Panc1 (cell line): ENCODE data around the gene CEACAM7. TPM values are rescaled to one million over a fixed set of nuclear protein-coding genes. Genes with fewer than 3 reads are reported as not detected.

Experiments
- ATAC-seq: fragments of 200-7000 bp; cut with Tn5 transposase; 2 replicates; pipeline ENCODE4 v1.9.1; 2020; ENCODE audit warnings: mild to moderate bottlenecking, moderate library complexity
- BruUV-seq: library from RNA; stranded (reverse); fragments of 400-500 nt; replicated peaks from 2 replicates; lab custom pipeline; 2021; lab: Mats Ljungman, UMichigan
- CTCF ChIA-PET: fragments of 300-600 bp; sonication (Branson Sonifier 250); formaldehyde crosslinking; loops from one replicate; lab custom pipeline; 2022; ENCODE audit warnings: antibody characterized with exemption; lab: Charles Lee
- POLR2A ChIA-PET: fragments of 300-600 bp; sonication (Branson Sonifier 250); formaldehyde crosslinking; loops from one replicate; lab custom pipeline; 2022; ENCODE audit warnings: antibody characterized with exemption; lab: Charles Lee
- DNase-seq: peaks from one replicate; pipeline ENCODE4 v3.0.0-alpha.2; 2010; ENCODE audit warnings: low read depth, low spot score
- H3K27ac ChIP-seq: 2 replicates; pipeline ENCODE4 v1.5.1; 2011; ENCODE audit warnings: mild to moderate bottlenecking, low read length, inconsistent platforms
- H3K27me3 ChIP-seq: fragments of 200-500 bp; sonication (Bioruptor generic); 2 replicates; pipeline ENCODE4 v1.6.0; 2014; ENCODE audit warnings: low read length, inconsistent platforms; ENCODE audit not compliant: control insufficient read depth, insufficient read depth
- H3K36me3 ChIP-seq: fragments of 200-500 bp; sonication (Bioruptor generic); 2 replicates; pipeline ENCODE4 v1.5.1; 2014; ENCODE audit warnings: inconsistent platforms, mild to moderate bottlenecking, low read length, moderate library complexity; ENCODE audit not compliant: control insufficient read depth, insufficient read depth
- H3K4me1 ChIP-seq: 2 replicates; pipeline ENCODE4 v1.5.1; 2011; ENCODE audit warnings: inconsistent platforms, mild to moderate bottlenecking, low read length, moderate library complexity; ENCODE audit not compliant: control insufficient read depth, insufficient read depth
- H3K4me3 ChIP-seq, 2 experiments: 2 replicates each; pipeline ENCODE4 v1.5.1; 2011 to 2012; ENCODE audit warnings: low read depth in 2 of 2, low read length in 2 of 2, mild to moderate bottlenecking in 2 of 2, inconsistent platforms in 1 of 2, moderate library complexity in 1 of 2
- H3K9me3 ChIP-seq: fragments of 200-500 bp; sonication (Bioruptor generic); 2 replicates; pipeline ENCODE4 v1.5.1; 2014; ENCODE audit warnings: low read depth, mild to moderate bottlenecking, inconsistent platforms, low read length, moderate library complexity; ENCODE audit not compliant: control insufficient read depth, insufficient read depth
- CTCF ChIP-seq: fragments of 450-650 bp; IDR thresholded peaks from 2 replicates; pipeline ENCODE4 v1.5.1; 2017; ENCODE audit warnings: mild to moderate bottlenecking
- POLR2AphosphoS5 ChIP-seq: IDR thresholded peaks from 2 replicates; pipeline ENCODE4 v1.6.1; 2012; ENCODE audit warnings: mild to moderate bottlenecking, low read depth, low read length, moderate library complexity
- SIN3A ChIP-seq: IDR thresholded peaks from 2 replicates; pipeline ENCODE4 v1.6.1; 2012; ENCODE audit warnings: low read depth, mild to moderate bottlenecking, low read length, moderate library complexity, borderline replicate concordance; ENCODE audit not compliant: insufficient read depth
- TCF7L2 ChIP-seq: IDR thresholded peaks from 2 replicates; pipeline ENCODE4 v1.6.1; 2011; ENCODE audit warnings: mild to moderate bottlenecking, low read depth, low read length, inconsistent platforms
- in situ Hi-C: cut with HindIII; loops from 2 replicates; pipeline ENCODE4 v1.10.0; 2016; ENCODE audit warnings: low sequenced_read_pairs, low pct_unique_long_range_greater_than_20kb
- intact Hi-C: fragments of 100-400 bp; cut with micrococcal nuclease; formaldehyde crosslinking; loops from one replicate; pipeline ENCODE4 v1.10.0; 2022; ENCODE audit not compliant: unreplicated experiment
- total RNA-seq: library from RNA; stranded (reverse); gene quantifications from one replicate; pipeline ENCODE4 v1.2.1, GENCODE V29; 2021; ENCODE audit not compliant: unreplicated experiment
- TF ChIP-seq, protein P1 (sequence below), 2 experiments: IDR thresholded peaks; 2 replicates each; pipeline ENCODE4 v1.6.1; 2011 to 2012; ENCODE audit warnings: low read depth in 2 of 2, control low read depth in 1 of 2, low read length in 1 of 2, mild to moderate bottlenecking in 1 of 2, moderate library complexity in 1 of 2; ENCODE audit not compliant: insufficient read depth in 1 of 2

The CEACAM7 gene
- total RNA-seq, 1 experiment from 2014 or later, result not detected

- no peaks in the 10 kb centered on the region for H3K4me1 ChIP-seq
- CTCF ChIA-PET, result no interaction called here
Observed at GRCh38 chr19:41670755-41671154, 17.3 kb downstream of the CEACAM7 start.

DNA sequence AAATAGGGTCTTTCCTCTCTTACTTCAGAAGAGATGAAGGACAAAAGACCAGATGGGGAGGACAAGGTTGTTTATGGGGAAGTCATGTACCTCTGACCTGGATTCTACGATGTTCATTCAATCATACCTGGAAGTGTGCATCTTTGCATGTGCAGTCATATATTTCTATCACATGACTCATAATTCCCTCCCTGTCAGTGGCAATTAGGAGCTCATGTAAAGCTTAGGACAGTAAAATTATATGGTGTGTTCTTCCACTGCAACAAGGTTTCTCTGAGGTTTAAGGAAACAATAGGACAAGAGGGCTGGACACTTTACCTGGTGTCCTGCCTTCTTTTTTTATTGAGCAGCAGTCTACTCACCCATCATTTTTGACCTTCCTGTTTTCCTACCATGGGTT is 19.8 kb downstream of the CEACAM7 start:
- ATAC-seq, result no peak
- POLR2A ChIA-PET, result no interaction called here
- intact Hi-C loops (no loop called here), in situ Hi-C loops (no loop called here)
- no peaks in the 10 kb centered on the region for H3K4me1 ChIP-seq
- peaks cover 3% of the 10 kb centered on the region; the same call in 1 of the 2 replicates for H3K9me3 ChIP-seq
- no peak for DNase-seq
- no peak overlapping the region for H3K4me3 ChIP-seq
- H3K27me3 ChIP-seq, result peaks cover 2% of the 10 kb centered on the region; the same call in 1 of the 2 replicates
- no peaks in the 10 kb centered on the region for H3K36me3 ChIP-seq
- no peak for TF ChIP-seq POLR2AphosphoS5
- CTCF ChIA-PET, result no interaction called here
- H3K27ac ChIP-seq, result no peak overlapping the region
- no TSS peak for BruUV-seq

More at GRCh38 chr19:41670755-41671154, 17.3 kb downstream of the CEACAM7 start:
- POLR2A ChIA-PET, result no interaction called here
- Histone ChIP-seq H3K9me3 (peaks cover 3% of the 10 kb centered on the region; the same call in 1 of the 2 replicates), H3K36me3 (no peaks in the 10 kb centered on the region), H3K27me3 (peaks cover 5% of the 10 kb centered on the region), H3K4me3 (no peak overlapping the region), H3K27ac (no peak overlapping the region)
- intact Hi-C loops, result no loop called here
- no peak for DNase-seq
- ATAC-seq, result no peak
- in situ Hi-C loops, result no loop called here
- TF ChIP-seq CTCF (no peak), SIN3A (no peak), POLR2AphosphoS5 (no peak), TCF7L2 (no peak)
- TF ChIP-seq, protein P1, sequence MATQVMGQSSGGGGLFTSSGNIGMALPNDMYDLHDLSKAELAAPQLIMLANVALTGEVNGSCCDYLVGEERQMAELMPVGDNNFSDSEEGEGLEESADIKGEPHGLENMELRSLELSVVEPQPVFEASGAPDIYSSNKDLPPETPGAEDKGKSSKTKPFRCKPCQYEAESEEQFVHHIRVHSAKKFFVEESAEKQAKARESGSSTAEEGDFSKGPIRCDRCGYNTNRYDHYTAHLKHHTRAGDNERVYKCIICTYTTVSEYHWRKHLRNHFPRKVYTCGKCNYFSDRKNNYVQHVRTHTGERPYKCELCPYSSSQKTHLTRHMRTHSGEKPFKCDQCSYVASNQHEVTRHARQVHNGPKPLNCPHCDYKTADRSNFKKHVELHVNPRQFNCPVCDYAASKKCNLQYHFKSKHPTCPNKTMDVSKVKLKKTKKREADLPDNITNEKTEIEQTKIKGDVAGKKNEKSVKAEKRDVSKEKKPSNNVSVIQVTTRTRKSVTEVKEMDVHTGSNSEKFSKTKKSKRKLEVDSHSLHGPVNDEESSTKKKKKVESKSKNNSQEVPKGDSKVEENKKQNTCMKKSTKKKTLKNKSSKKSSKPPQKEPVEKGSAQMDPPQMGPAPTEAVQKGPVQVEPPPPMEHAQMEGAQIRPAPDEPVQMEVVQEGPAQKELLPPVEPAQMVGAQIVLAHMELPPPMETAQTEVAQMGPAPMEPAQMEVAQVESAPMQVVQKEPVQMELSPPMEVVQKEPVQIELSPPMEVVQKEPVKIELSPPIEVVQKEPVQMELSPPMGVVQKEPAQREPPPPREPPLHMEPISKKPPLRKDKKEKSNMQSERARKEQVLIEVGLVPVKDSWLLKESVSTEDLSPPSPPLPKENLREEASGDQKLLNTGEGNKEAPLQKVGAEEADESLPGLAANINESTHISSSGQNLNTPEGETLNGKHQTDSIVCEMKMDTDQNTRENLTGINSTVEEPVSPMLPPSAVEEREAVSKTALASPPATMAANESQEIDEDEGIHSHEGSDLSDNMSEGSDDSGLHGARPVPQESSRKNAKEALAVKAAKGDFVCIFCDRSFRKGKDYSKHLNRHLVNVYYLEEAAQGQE (IDR thresholded peaks at IDR 0.05; ENCODE audit: insufficient read depth in 1 of 2, low read depth in 2 of 2, low read length in 1 of 2), result no peak
- BruUV-seq, result no TSS peak

DNA sequence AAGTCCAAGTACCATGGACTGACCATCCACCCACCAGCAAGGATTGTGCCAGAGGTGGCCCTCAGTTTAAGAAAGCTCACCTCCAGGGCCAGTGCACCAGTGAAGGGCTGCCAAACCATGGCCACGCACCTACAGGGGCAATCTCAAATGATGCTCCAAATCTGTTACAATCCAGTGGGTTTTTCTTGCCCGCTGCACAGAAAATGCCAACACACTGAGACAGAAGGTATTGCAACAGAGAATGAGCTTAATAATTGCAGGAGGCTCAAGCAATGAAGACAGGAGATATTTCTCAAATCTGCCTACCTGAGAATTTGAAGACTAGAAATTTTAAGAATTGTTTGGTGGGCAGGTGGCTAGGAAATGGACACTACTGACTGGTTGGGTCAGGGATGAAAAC is 22.0 kb downstream of the CEACAM7 start:
- ChIA-PET POLR2A (no interaction called here), CTCF (no interaction called here)
- Histone ChIP-seq H3K36me3 (no peaks in the 10 kb centered on the region), H3K27ac (no peak overlapping the region), H3K4me3 (no peak overlapping the region), H3K9me3 (peaks cover 3% of the 10 kb centered on the region; the same call in 1 of the 2 replicates), H3K4me1 (no peaks in the 10 kb centered on the region), H3K27me3 (no peaks in the 10 kb centered on the region)
- in situ Hi-C loops, result no loop called here
- TF ChIP-seq SIN3A (no peak), TCF7L2 (no peak), CTCF (no peak), POLR2AphosphoS5 (no peak)
- TF ChIP-seq, protein P1 (IDR thresholded peaks at IDR 0.05; ENCODE audit: insufficient read depth in 1 of 2, low read depth in 2 of 2, low read length in 1 of 2), result no peak
- no peak for ATAC-seq
- BruUV-seq, result no TSS peak
- no peak for DNase-seq
- intact Hi-C loops, result no loop called here
